DOHH2 (cell line): ENCODE results near the gene VSNL1.

Experiments used
- H3F3A ChIP-seq: fragments of 200-600 bp; sonication (generic), shearing (Covaris generic); 2 replicates; pipeline ENCODE4 v1.6.0; 2016; ENCODE audit warnings: antibody characterized with exemption, mild to moderate bottlenecking; ENCODE audit not compliant: control insufficient read depth, insufficient read depth
- H3K27ac ChIP-seq: fragments of 200-600 bp; sonication (generic); 2 replicates; pipeline ENCODE4 v1.5.1; 2014; ENCODE audit warnings: low read depth, mild to moderate bottlenecking, low read length, moderate library complexity
- H3K27me3 ChIP-seq: fragments of 200-600 bp; sonication (generic); 2 replicates; pipeline ENCODE4 v1.6.1; 2014; ENCODE audit warnings: mild to moderate bottlenecking, low read length, mixed read lengths; ENCODE audit not compliant: control insufficient read depth
- H3K36me3 ChIP-seq: fragments of 200-600 bp; sonication (generic); 2 replicates; pipeline ENCODE4 v1.6.1; 2014; ENCODE audit warnings: mild to moderate bottlenecking, low read length, moderate library complexity, mixed read lengths; ENCODE audit not compliant: control insufficient read depth
- H3K4me1 ChIP-seq: fragments of 200-600 bp; sonication (generic); 2 replicates; pipeline ENCODE4 v1.6.1; 2014; ENCODE audit warnings: mild to moderate bottlenecking, low read length, mixed read lengths; ENCODE audit not compliant: control insufficient read depth
- H3K4me2 ChIP-seq: fragments of 200-600 bp; sonication (generic); 2 replicates; pipeline ENCODE4 v1.6.0; 2014; ENCODE audit warnings: mild to moderate bottlenecking, low read length, moderate library complexity
- H3K4me3 ChIP-seq: fragments of 200-600 bp; sonication (generic); 2 replicates; pipeline ENCODE4 v1.5.1; 2014; ENCODE audit warnings: mild to moderate bottlenecking, low read length, mixed read lengths
- H3K79me2 ChIP-seq: fragments of 200-600 bp; sonication (generic); 2 replicates; pipeline ENCODE4 v1.6.1; 2014; ENCODE audit warnings: mild to moderate bottlenecking, low read length, mixed read lengths; ENCODE audit not compliant: control insufficient read depth
- H3K9me2 ChIP-seq: fragments of 200-600 bp; sonication (generic); replicated peaks from 2 replicates; pipeline ENCODE4 v1.6.1; 2014; ENCODE audit warnings: mild to moderate bottlenecking, low read length, mixed read lengths; ENCODE audit not compliant: control insufficient read depth
- H3K9me3 ChIP-seq: fragments of 200-600 bp; sonication (generic); 2 replicates; pipeline ENCODE4 v1.6.1; 2014; ENCODE audit warnings: antibody characterized with exemption, low read length, mixed read lengths; ENCODE audit not compliant: control insufficient read depth, insufficient read depth
- H4K20me1 ChIP-seq: fragments of 200-600 bp; sonication (generic); 2 replicates; pipeline ENCODE4 v1.6.0; 2014; ENCODE audit warnings: low read depth, mild to moderate bottlenecking, antibody characterized with exemption, low read length, moderate library complexity; ENCODE audit not compliant: control insufficient read depth, insufficient read depth
- EZH2phosphoT487 ChIP-seq: fragments of 200-600 bp; sonication (generic); IDR thresholded peaks from 2 replicates; pipeline ENCODE4 v1.6.1; 2017; ENCODE audit warnings: borderline replicate concordance, mild to moderate bottlenecking, antibody characterized with exemption, low read length, moderate library complexity, mixed read lengths
- TF ChIP-seq, protein P1 (sequence below): fragments of 200-600 bp; sonication (generic); IDR thresholded peaks from one replicate; pipeline ENCODE4 v1.5.1; 2014; ENCODE audit warnings: antibody characterized with exemption, mild to moderate bottlenecking, low read depth, low read length; ENCODE audit not compliant: poor library complexity, severe bottlenecking

VSNL1 gene

DNA sequence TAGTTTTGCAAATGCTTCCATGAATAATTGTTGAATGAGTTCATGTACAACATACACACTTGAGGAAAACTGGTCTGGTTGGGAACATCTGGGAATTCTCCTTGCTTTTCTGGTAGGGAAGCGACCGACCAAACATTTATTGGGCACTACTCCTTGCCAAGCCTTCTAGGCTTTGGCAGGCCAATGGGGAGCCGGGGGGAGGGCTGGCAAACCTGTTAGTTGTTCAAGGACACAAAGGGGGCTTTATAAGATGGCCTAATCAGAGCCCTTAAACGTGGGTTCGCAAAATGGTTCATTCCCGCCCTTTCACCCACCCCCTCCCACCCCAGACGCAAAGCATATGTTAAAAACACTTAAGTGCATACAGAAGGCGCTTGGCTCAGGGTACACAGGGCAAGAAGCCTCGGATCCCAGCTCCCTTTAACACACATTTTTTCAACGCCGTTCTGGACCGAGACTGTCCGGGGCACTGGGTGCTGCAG lies 844 bp upstream of the VSNL1 start:
- Histone ChIP-seq H3K27ac (no peak overlapping the region), H4K20me1 (no peaks in the 10 kb centered on the region), H3K4me3 (no peak overlapping the region), H3K9me2 (no peaks in the 10 kb centered on the region), H3K4me2 (no peak overlapping the region; the same call in 1 of the 2 replicates), H3F3A (no peaks in the 10 kb centered on the region), H3K27me3 (peaks cover 34% of the 10 kb centered on the region), H3K4me1 (no peaks in the 10 kb centered on the region), H3K79me2 (no peaks in the 10 kb centered on the region), H3K9me3 (no peaks in the 10 kb centered on the region), H3K36me3 (no peaks in the 10 kb centered on the region)
- TF ChIP-seq EZH2phosphoT487 = no peak
- TF ChIP-seq, protein P1, sequence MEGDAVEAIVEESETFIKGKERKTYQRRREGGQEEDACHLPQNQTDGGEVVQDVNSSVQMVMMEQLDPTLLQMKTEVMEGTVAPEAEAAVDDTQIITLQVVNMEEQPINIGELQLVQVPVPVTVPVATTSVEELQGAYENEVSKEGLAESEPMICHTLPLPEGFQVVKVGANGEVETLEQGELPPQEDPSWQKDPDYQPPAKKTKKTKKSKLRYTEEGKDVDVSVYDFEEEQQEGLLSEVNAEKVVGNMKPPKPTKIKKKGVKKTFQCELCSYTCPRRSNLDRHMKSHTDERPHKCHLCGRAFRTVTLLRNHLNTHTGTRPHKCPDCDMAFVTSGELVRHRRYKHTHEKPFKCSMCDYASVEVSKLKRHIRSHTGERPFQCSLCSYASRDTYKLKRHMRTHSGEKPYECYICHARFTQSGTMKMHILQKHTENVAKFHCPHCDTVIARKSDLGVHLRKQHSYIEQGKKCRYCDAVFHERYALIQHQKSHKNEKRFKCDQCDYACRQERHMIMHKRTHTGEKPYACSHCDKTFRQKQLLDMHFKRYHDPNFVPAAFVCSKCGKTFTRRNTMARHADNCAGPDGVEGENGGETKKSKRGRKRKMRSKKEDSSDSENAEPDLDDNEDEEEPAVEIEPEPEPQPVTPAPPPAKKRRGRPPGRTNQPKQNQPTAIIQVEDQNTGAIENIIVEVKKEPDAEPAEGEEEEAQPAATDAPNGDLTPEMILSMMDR = no peak

DNA sequence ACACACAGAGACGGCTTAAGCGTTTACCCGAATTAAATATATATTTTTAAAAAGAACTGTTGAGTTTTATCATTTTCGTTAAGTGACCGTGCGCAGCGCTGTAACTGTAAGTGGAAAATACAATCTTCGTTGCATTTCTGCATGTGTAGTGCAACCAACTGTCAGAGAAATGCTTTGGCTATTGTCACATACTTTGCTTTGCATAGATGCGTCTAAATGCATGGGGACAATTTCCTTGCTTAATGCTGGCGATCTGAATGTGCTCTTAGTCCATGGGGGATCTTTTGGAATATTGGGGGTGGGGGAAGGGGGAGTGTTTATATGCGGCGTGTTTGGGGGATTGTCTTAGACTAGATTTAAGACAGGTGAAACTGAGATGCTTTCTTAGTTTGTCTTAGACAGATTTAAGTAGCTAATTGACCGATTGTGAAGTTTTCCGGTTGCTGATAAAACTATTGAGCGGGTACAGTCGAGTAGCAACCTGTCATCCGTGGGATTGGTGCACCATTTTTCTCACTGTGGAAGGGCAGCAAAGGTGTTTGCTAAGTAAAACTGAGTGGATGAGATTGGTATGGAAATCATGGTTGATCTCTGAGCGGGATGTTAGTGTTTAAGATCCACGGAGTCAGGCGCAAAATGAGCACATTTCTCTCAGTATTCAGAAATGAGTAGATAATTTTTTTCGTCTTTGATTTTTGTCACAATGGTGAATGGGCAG lies 476 bp downstream of the VSNL1 start:
- no peaks in the 10 kb centered on the region for H4K20me1 ChIP-seq
- H3K36me3 ChIP-seq = no peaks in the 10 kb centered on the region
- no peak for TF ChIP-seq EZH2phosphoT487
- TF ChIP-seq, protein P1 = no peak
- H3F3A ChIP-seq = no peaks in the 10 kb centered on the region
- no peaks in the 10 kb centered on the region for H3K79me2 ChIP-seq
- H3K9me2 ChIP-seq = no peaks in the 10 kb centered on the region
- peaks cover 36% of the 10 kb centered on the region for H3K27me3 ChIP-seq
- H3K9me3 ChIP-seq = no peaks in the 10 kb centered on the region
- H3K27ac ChIP-seq = no peak overlapping the region
- H3K4me1 ChIP-seq = no peaks in the 10 kb centered on the region
- H3K4me3 ChIP-seq = no peak overlapping the region
- H3K4me2 ChIP-seq = no peak overlapping the region

DNA sequence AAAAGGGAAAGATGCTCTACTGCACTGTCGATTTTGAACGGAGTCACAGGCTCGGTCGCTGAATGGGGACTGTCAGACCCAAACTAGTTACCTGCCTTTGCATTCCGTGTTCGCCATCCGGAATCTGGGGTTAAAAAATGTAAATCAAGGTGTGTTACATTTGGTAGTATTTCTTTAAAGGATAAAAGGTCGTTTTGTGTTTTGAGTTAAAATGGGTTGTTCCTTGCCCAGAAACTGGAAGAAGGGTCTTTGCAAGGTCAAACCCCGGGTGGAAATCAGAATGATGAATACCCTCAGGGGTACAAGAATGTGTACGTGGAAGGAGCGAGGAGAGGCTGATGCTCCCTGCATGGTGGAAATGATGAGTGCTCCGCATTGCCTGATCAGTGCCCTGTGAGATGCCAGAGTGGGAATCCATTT lies 1.0 kb downstream of the VSNL1 start:
- Histone ChIP-seq H3K9me3 (no peaks in the 10 kb centered on the region), H3F3A (no peaks in the 10 kb centered on the region), H3K4me1 (no peaks in the 10 kb centered on the region), H3K27me3 (peaks cover 37% of the 10 kb centered on the region), H3K27ac (no peak overlapping the region), H3K36me3 (no peaks in the 10 kb centered on the region), H4K20me1 (no peaks in the 10 kb centered on the region), H3K79me2 (no peaks in the 10 kb centered on the region), H3K4me2 (no peak overlapping the region), H3K9me2 (no peaks in the 10 kb centered on the region), H3K4me3 (no peak overlapping the region)
- TF ChIP-seq, protein P1 = no peak
- no peak for TF ChIP-seq EZH2phosphoT487
